K562 (cell line): Measurements from ENCODE around the gene PPP1R3E. TPM values are rescaled to one million over a fixed set of nuclear protein-coding genes. Genes with fewer than 3 reads are reported as not detected.

Experiments used
- ATAC-seq: fragments of 200-7000 bp; cut with Tn5 transposase; 3 replicates; pipeline ENCODE4 v1.9.1; 2020; ENCODE audit warnings: moderate library complexity
- BruUV-seq: library from RNA; stranded (reverse); fragments of 400-500 nt; replicated peaks from 2 replicates; lab custom pipeline; 2021; lab: Mats Ljungman, UMichigan
- CTCF ChIA-PET: fragments of 300-600 bp; formaldehyde crosslinking; extraction: SDS; loops from one replicate; lab custom pipeline; 2021; ENCODE audit warnings: low intra/inter-chr PET ratio; lab: Yijun Ruan, JAX
- POLR2A ChIA-PET: fragments of 300-600, 350-650 bp; sonication (Branson Sonifier 250); formaldehyde crosslinking; extraction: SDS; loops from one replicate; lab custom pipeline; 2021; ENCODE audit warnings: antibody characterized with exemption, inconsistent platforms; lab: Yijun Ruan, JAX
- DNase-seq, 4 experiments: peaks; one replicate each; pipeline versions ENCODE4 v3.0.0 to v3.0.0-alpha.2; 2011 to 2018; ENCODE audit warnings: low spot score in 3 of 4, mixed read lengths in 3 of 4; ENCODE audit errors: extremely low read depth in 1 of 4
- FAIRE-seq: peaks from 2 replicates; lab custom pipeline; 2011; peaks lifted over from hg19 to GRCh38; lab: Jason Lieb, UNC
- H2AFZ ChIP-seq: 2 replicates; pipeline ENCODE4 v1.6.0; 2011; ENCODE audit warnings: low read depth, low read length, control low read depth, inconsistent platforms
- H3K27ac ChIP-seq: fragments of 200-600 bp; 3 replicates; pipeline ENCODE4 v1.8.0; 2011; ENCODE audit warnings: low read depth, mild to moderate bottlenecking, control low read depth, inconsistent platforms, low read length, moderate library complexity, mixed read lengths; ENCODE audit errors: extremely low read depth
- H3K27me3 ChIP-seq, 2 experiments: fragments of 300-600 bp in 1 of 2; 2 replicates in 1 of 2; 3 replicates in 1 of 2; pipeline versions ENCODE4 v1.6.0 to v1.8.0; 2011; ENCODE audit warnings: inconsistent platforms in 2 of 2, low read length in 2 of 2, mild to moderate bottlenecking in 1 of 2, mixed read lengths in 1 of 2, moderate library complexity in 1 of 2; ENCODE audit not compliant: control insufficient read depth in 2 of 2, insufficient read depth in 2 of 2
- H3K36me3 ChIP-seq: fragments of 300-600 bp; 3 replicates; pipeline ENCODE4 v1.8.0; 2011; ENCODE audit warnings: mild to moderate bottlenecking, low read length, inconsistent platforms; ENCODE audit not compliant: control insufficient read depth, insufficient read depth
- H3K4me1 ChIP-seq, 2 experiments: fragments of 200-600 bp in 1 of 2; replicated peaks in 1 of 2; 2 replicates in 1 of 2; 3 replicates in 1 of 2; pipeline versions ENCODE4 v1.5.1 to v1.8.0; 2011; ENCODE audit warnings: inconsistent platforms in 2 of 2, low read length in 2 of 2, mild to moderate bottlenecking in 1 of 2, mixed read lengths in 1 of 2, moderate library complexity in 1 of 2; ENCODE audit not compliant: control insufficient read depth in 2 of 2, insufficient read depth in 2 of 2
- H3K4me2 ChIP-seq: 2 replicates; pipeline ENCODE4 v1.6.1; 2011; ENCODE audit warnings: low read length, control low read depth, inconsistent platforms, mixed read lengths; ENCODE audit not compliant: insufficient read depth
- H3K4me3 ChIP-seq: fragments of 200-600 bp; sonication (generic), shearing (Covaris generic); 2 replicates; pipeline ENCODE4 v1.5.1; 2016; ENCODE audit warnings: control low read depth, inconsistent platforms
- H3K79me2 ChIP-seq: fragments of 200-600 bp; 3 replicates; pipeline ENCODE4 v1.8.0; 2011; ENCODE audit warnings: low read length, inconsistent platforms; ENCODE audit not compliant: control insufficient read depth, insufficient read depth
- H3K9ac ChIP-seq, 2 experiments: 2 replicates each; pipeline versions ENCODE4 v1.6.0 to v1.6.1; 2011; ENCODE audit warnings: low read depth in 2 of 2, low read length in 2 of 2, control low read depth in 1 of 2, inconsistent platforms in 1 of 2, mild to moderate bottlenecking in 1 of 2, mixed read lengths in 1 of 2; ENCODE audit not compliant: insufficient read depth in 1 of 2
- H3K9me1 ChIP-seq: one replicate; pipeline ENCODE4 v1.6.0; 2011; ENCODE audit warnings: inconsistent platforms, mild to moderate bottlenecking, low read length, moderate library complexity; ENCODE audit not compliant: control insufficient read depth, insufficient read depth
- H3K9me3 ChIP-seq: replicated peaks from 2 replicates; pipeline ENCODE4 v1.5.1; 2011; ENCODE audit warnings: low read depth, low read length, inconsistent platforms; ENCODE audit not compliant: control insufficient read depth, insufficient read depth
- H4K20me1 ChIP-seq: replicated peaks from 2 replicates; pipeline ENCODE4 v1.6.1; 2011; ENCODE audit warnings: low read length, inconsistent platforms, mixed read lengths; ENCODE audit not compliant: control insufficient read depth, insufficient read depth
- BRCA1 ChIP-seq, 2 experiments: fragments of 450-650 bp in 1 of 2; sonication (generic) in 1 of 2; formaldehyde crosslinking in 1 of 2; IDR thresholded peaks; 2 replicates each; pipeline versions ENCODE4 v1.5.0 to v1.6.1; 2017 to 2020; ENCODE audit warnings: mild to moderate bottlenecking in 1 of 2, missing genetic modification reagents in 1 of 2
- E2F4 ChIP-seq: sonication (generic); formaldehyde crosslinking; IDR thresholded peaks from 2 replicates; pipeline ENCODE4 v1.8.0; 2022; ENCODE audit warnings: mild to moderate bottlenecking, low read depth, missing genetic modification reagents
- ELF2 ChIP-seq: fragments of 250-450 bp; sonication (Bioruptor Pico); IDR thresholded peaks from 2 replicates; pipeline ENCODE4 v1.5.0; 2021; ENCODE audit warnings: mild to moderate bottlenecking
- NEUROD1 ChIP-seq: fragments of 150-350 bp; IDR thresholded peaks from 2 replicates; pipeline ENCODE4 v1.6.1; 2014; ENCODE audit warnings: borderline replicate concordance, low read length, low read depth; ENCODE audit not compliant: partially characterized antibody
- SMARCC2 ChIP-seq: fragments of 450-650 bp; IDR thresholded peaks from 2 replicates; pipeline ENCODE4 v1.6.1; 2017; ENCODE audit warnings: antibody characterized with exemption, moderate library complexity, mild to moderate bottlenecking, low read depth
- SP2 ChIP-seq: IDR thresholded peaks from 2 replicates; pipeline ENCODE4 v1.6.1; 2011; ENCODE audit warnings: mild to moderate bottlenecking, low read depth, low read length, moderate library complexity; ENCODE audit not compliant: poor library complexity, severe bottlenecking; ENCODE audit errors: extremely low read depth
- TEAD4 ChIP-seq, 2 experiments: sonication (generic) in 1 of 2; formaldehyde crosslinking in 1 of 2; IDR thresholded peaks; 2 replicates each; pipeline versions ENCODE4 v1.6.1 to v1.8.0; 2012 to 2022; ENCODE audit warnings: borderline replicate concordance in 1 of 2, inconsistent platforms in 1 of 2, low read length in 1 of 2, mild to moderate bottlenecking in 1 of 2, missing genetic modification reagents in 1 of 2
- UBTF ChIP-seq, 2 experiments: IDR thresholded peaks; 2 replicates each; pipeline ENCODE4 v1.6.1; 2012; ENCODE audit warnings: improper control_type of control experiment in 2 of 2, low read depth in 2 of 2, low read length in 2 of 2, borderline replicate concordance in 1 of 2
- ZNF41 ChIP-seq: fragments of 250-450 bp; sonication (Bioruptor Pico); conservative IDR thresholded peaks from 2 replicates; pipeline ENCODE4 v1.4.0; 2020; ENCODE audit warnings: mild to moderate bottlenecking
- ZNF609 ChIP-seq: sonication (generic); formaldehyde crosslinking; IDR thresholded peaks from 2 replicates; pipeline ENCODE4 v1.8.1; 2023; ENCODE audit warnings: missing genetic modification reagents, mild to moderate bottlenecking, borderline replicate concordance
- WGBS: fragments of 100-300 bp; shearing (Covaris generic); methylation state at CpG from one replicate; pipeline ENCODE4 v1.1.6; 2016; ENCODE audit warnings: low coverage, mixed read lengths; ENCODE audit not compliant: insufficient coverage; ENCODE audit errors: missing lambda C conversion rate; 5-methylcytosine and 5-hydroxymethylcytosine counted together
- in situ Hi-C: fragments of 300-500 bp; cut with MboI; formaldehyde crosslinking; loops from 4 replicates; pipeline ENCODE4 v1.15.0; 2018; ENCODE audit warnings: inconsistent platforms, mixed read lengths
- intact Hi-C: fragments of 100-400 bp; cut with micrococcal nuclease; formaldehyde crosslinking; loops from 2 replicates; pipeline ENCODE4 v1.14.2; 2022
- polyA plus RNA-seq, 8 experiments: library from polyadenylated mRNA; depleted of rRNA in 4 of 8; stranded (reverse) in 5 of 8; unstranded in 3 of 8; fragments of >200 nt; fragmentation: Nextera tagmentation in 2 of 8; fragmentation: Illumina TruSeq in 1 of 8; extraction: Ambion mirVana in 2 of 8; extraction: Trizol in 1 of 8; gene quantifications; 2 replicates each; pipeline versions ENCODE4 v1.2.1 to v1.2.3, GENCODE V29; 2011 to 2014; ENCODE audit warnings: inconsistent platforms in 1 of 8, missing spikeins in 1 of 8
- total RNA-seq, 7 experiments: library from RNA; depleted of rRNA in 6 of 7; stranded (reverse); fragments of >200 nt in 6 of 7; fragmentation: Illumina TruSeq in 2 of 7; extraction: Trizol in 2 of 7; gene quantifications; 2 replicates each; pipeline versions ENCODE4 v1.2.1 to v1.2.3, GENCODE V29; 2011 to 2021; ENCODE audit warnings: low replicate concordance in 1 of 7

The PPP1R3E gene
- total and polyA plus RNA-seq, 9 of the 15 experiments (the other 6 are each of a cell fraction or from before 2014, with no cell fraction given) = 3.2 to 18.4 (median 7.6) TPM

- intact Hi-C loops (loop anchor here (2.0 kb wide), 1 partner anchor 14 kb away; the partner anchor contains the start of gene PABPN1), in situ Hi-C loops (no loop called here)
- FAIRE-seq = no peak
- DNase-seq = no peak
- peak overlapping the region; percentile 92 to 95 for H3K9ac ChIP-seq
- H3K9me3 ChIP-seq = no peaks in the 10 kb centered on the region
- peaks cover 46% of the 10 kb centered on the region for H3K36me3 ChIP-seq
- peak overlapping the region; percentile 84 for H2AFZ ChIP-seq
- H3K4me2 ChIP-seq = peak overlapping the region; percentile 98
- ChIA-PET CTCF (no interaction called here), POLR2A (interaction anchor here (0.7 to 3.7 kb wide), 6 partner anchors 8 to 325 kb away, joined by 3 to 17 read pairs (median 4); partner anchors contain the start of genes AJUBA and PABPN1)
- peaks cover 21 to 36% of the 10 kb centered on the region in 2 experiments; a peak in 4 of 5 replicates for H3K4me1 ChIP-seq
- H3K27me3 ChIP-seq = no peaks in the 10 kb centered on the region
- peak overlapping the region; percentile 94 for H3K4me3 ChIP-seq
- H3K27ac ChIP-seq = peak overlapping the region; percentile 90
- H3K79me2 ChIP-seq = peaks cover 45% of the 10 kb centered on the region
- WGBS = 0% methylated on average over 5 of the region's 5 CpGs
- BruUV-seq = no TSS peak
- H3K9me1 ChIP-seq = peaks cover 4% of the 10 kb centered on the region
- peak; percentile 2 for ATAC-seq
- no peaks in the 10 kb centered on the region for H4K20me1 ChIP-seq
- no peak for TF ChIP-seq TEAD4 (IDR thresholded peaks at IDR 0.05; ENCODE audit: low read length)
- TF ChIP-seq TEAD4 (CRISPR knock-in tag; IDR thresholded peaks at IDR 0.05; ENCODE audit: borderline replicate concordance) = 0 out of 2 replicates have a peak, but pooled peaks have one; percentile 56
- no peak for TF ChIP-seq UBTF (IDR thresholded peaks at IDR 0.05; ENCODE audit: borderline replicate concordance in 1 of 2, low read depth in 2 of 2, low read length in 2 of 2)
- TF ChIP-seq ZNF41 (CRISPR knock-in tag) = no peak
- TF ChIP-seq SMARCC2 = 0 out of 2 replicates have a peak, but pooled peaks have one; percentile 4
- TF ChIP-seq E2F4 (CRISPR knock-in tag) = no peak
- TF ChIP-seq BRCA1 (IDR thresholded peaks at IDR 0.05) = no peak
- TF ChIP-seq BRCA1 (CRISPR knock-in tag; IDR thresholded peaks at IDR 0.05) = no peak
- TF ChIP-seq ZNF609 = no peak
- no peak for TF ChIP-seq SP2
- TF ChIP-seq NEUROD1 = no peak
- TF ChIP-seq ELF2 (CRISPR knock-in tag) = no peak
These were observed 4.5 kb upstream of the PPP1R3E start for GRCh38 chr14:23307146-23307530.
